Measurements from ENCODE around the gene CHRNA9.

CHRNA9 gene

GRCh38 chr4:40337523-40337922 lies 2.4 kb downstream of the CHRNA9 start:
- no peak for DNase-seq (ENCODE audit: low read depth)

DNA sequence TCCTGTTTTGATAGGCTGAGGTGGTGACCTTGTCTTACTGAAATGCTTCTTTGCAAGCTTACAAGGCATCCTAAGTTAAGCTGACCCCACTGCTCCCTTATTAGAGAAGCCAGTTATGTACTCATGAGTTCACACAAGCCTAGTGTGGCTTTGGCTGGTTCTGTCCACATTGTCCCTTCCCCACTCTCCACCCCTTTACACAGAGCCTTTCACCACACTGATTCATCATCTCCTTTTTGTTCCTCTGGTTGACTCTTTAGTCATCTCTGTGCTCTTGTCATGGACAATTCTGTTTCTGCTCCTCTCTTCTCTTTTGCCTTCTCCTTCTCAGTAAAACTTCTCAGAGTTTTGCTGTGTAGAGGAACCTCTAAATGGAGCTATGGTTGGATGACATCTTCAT lies 4.9 kb downstream of the CHRNA9 start:
- DNase-seq (ENCODE audit: low read depth), result no peak

GRCh38 chr4:40347472-40347871 lies 12.3 kb downstream of the CHRNA9 start:
- no peak for DNase-seq (ENCODE audit: low read depth)

GRCh38 chr4:40348000-40348399 lies 12.9 kb downstream of the CHRNA9 start:
- DNase-seq (ENCODE audit: low read depth), result no peak

DNA sequence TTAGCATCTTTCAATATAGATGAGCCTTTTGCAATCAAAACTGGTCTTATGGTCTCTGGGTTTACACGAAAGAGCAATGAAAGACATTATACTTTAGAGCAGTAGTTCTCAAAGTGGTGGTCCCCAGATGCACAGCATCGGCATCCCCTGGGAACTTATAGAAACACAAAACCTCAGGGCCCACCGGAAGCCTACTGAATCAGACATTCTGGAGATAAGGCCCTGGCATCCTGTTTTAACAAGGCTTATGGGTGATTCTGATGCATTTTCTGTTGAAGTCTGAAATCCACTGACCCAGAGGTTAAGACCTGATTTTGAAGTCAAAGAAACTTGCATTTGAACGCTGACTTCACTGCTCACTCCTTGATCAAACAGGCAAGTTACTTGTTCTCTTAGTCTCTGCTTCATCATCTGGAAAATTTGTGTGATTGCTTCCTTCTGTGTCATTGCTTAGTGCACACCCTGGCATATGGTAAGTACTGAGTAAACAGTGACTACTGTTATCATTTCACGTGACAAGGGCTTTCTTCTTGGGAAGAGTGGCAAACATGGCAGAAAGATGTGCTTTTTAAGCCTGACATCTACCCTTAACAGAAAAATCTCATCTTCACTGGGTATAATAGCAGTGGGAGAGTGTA lies 14.5 kb downstream of the CHRNA9 start:
- no peak for DNase-seq (ENCODE audit: low read depth)

DNA sequence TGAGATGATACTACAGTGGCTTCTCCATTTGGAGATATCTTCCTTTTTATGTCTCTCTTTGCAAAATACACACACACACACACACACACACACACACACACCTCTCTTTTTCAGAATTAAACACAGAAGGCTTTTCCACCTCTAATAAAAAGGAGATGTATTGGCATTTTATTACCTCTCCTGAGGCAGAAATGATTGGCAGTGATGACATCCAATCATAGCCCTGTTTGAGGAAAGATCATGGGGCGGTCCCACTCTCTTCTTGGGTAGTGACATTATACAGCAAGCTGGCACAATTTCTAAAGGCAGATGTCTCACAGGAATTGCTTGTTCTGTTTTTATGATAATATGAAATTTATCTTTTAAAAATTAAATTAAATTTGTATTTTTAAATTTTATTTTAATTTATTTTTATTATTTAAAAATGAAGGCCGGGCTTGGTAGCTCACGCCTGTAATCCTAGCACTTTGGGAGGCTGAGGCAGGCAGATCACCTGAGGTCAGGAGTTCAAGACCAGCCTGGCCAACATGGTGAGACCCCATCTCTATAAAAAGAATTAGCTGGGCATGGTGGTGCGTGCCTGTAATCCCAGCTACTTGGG lies 15.6 kb downstream of the CHRNA9 start:
- no peak for DNase-seq (ENCODE audit: low read depth)

- no peak for DNase-seq (ENCODE audit: low read depth)
Observed at GRCh38 chr4:40354158-40354557, 19.0 kb downstream of the CHRNA9 start.

- DNase-seq (ENCODE audit: low read depth), result no peak
Observed at GRCh38 chr4:40355131-40355530, 20.0 kb downstream of the CHRNA9 start.

GRCh38 chr4:40357738-40358137 lies 22.6 kb downstream of the CHRNA9 start:
- DNase-seq (ENCODE audit: low read depth), result no peak

DNA sequence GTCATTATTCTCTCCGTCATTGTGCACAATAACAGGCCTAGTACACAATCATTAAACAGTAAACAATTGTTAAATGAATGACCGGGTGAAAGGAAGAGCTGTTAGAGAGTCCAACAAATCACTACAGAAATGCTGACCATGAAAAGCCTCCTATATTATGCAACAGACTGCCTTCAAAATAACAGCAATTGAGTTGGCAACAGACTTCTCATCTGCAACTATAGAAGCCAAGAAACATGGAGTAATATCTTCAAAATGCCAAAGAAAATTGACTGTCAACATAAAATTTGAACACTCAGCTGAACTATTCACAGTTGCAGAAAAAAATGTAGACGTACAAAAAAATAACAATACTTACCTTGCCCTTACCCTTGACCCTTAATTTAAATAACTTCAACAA lies 26.2 kb downstream of the CHRNA9 start:
- DNase-seq (ENCODE audit: low read depth), result no peak

DNA sequence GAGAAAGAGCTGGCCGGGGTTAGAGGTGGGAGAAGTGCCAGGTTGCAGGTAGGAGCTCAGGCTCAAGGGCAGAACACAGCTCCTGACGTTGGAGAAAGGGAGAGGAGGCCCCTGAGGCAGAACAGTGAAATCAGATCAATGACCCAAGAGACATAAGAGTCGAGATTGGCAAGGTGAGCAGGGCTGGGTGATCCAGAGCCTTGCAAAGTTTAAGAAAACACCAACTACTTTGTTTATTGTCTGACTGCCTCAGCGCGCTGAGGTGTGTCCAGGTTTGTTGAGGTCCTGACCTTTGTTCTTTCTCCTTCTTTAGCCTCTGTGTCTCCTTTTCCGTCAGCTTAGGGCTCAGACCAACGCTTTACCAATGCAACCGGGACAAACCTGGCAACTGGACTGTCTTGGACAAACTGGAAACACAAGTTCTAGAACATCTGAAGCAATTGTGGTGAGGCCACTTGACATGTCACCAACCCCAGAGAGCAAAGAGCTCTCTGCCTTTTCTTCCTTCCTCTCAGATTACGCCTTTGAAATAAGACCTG lies 28.3 kb downstream of the CHRNA9 start:
- no peak for DNase-seq (ENCODE audit: low read depth)

DNA sequence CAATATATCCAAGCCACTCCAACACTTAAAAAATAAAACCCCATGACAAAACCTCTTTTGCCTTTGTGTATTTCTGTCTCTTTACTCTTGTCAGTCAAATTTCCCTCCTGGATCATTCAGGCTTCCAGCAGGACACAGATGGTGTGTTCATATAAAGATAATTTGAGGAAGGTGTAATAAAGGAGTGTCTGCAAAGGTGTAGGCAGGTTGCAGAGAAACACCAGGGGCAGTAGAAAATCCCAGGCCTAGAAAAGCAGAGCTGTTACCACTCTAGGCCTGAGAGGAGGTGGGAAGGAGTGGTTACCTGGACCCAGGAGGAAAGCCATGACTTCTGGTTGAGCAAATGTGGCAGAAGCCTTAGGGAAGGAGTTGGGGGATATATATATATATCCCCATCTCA lies 28.8 kb downstream of the CHRNA9 start:
- no peak for DNase-seq (ENCODE audit: low read depth)

GRCh38 chr4:40365766-40366165 lies 30.6 kb downstream of the CHRNA9 start:
- no peak for DNase-seq (ENCODE audit: low read depth)

GRCh38 chr4:40367451-40367850 lies 32.3 kb downstream of the CHRNA9 start:
- no peak for DNase-seq (ENCODE audit: low read depth)

DNA sequence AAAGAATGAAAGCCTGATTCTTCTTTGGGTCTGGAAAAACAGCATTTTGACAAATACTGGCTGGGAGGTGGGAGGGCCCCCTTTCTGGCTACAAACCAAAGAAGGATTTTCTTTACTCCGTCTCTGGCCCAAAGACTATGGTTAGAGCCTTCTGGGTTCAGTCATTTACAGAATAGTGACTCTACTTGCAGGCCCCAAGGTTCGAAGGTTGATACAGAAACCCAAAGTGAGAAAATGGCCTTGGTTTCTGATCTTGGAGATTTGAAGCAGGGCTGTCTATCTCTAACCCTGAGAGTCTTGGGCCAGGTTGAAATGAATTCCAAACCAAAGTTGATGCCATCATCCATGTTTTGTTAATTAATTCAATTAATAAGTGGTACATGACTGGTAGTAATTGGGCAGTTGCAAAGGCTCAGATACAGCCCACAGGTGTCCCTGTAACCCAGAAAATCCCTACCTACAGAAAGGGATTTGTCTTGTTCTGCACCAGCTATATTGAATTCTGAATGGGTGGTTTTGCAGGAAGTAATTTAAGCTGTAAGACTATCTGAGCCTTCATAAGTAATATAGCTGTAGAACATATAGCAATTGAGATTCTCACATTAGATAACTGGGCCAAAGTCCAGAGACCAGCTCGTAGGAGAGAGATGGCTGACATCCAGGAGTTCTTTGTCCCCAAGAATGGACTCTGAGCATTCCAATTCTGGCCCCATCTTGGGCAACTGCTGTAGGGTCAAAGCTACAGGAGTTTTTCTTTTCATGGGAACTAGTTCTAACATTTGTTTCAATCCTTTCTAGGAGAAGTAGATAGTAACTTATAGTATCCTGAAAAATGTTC lies 34.5 kb downstream of the CHRNA9 start:
- DNase-seq (ENCODE audit: low read depth), result no peak

DNA sequence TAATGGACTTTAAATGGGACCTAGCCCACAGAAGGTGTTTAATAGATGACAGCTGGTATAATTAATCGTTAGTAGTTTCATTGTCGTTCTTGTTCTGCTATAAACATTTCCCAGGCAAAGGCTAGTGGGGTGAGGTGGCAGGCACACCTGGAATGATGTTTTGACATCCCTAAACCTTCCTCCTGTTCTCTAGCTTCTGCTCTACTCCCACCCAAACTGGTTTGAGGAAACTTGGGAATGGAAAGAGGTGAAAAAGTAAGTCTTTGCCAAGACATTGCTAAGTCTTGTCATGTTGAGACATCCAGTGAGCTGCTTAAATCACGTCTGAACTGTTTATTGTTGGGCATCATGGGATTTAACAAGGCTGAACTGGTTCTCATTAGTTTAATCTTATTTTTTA lies 37.5 kb downstream of the CHRNA9 start:
- no peak for DNase-seq (ENCODE audit: low read depth)

GRCh38 chr4:40373636-40374035 lies 38.5 kb downstream of the CHRNA9 start:
- no peak for DNase-seq (ENCODE audit: low read depth)

DNA sequence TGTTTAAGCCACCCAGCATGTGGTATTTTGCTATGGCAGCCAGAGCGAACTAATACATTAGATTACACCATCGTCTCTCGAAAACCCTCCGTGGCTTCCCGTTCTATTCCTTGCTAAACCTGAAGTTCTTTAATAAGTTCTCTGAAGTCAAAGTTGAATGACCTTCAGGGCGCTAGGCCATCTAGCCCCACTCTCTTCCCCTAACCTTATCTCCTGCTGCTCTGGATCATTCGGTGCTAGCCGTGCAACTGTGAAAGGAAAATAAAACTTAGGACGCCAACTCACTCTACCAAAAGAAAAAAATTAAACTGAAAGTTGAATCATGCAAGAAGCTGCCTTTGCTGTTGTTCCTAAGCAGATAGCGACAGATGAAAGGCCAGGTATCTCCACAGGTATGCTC lies 40.0 kb downstream of the CHRNA9 start:
- no peak for DNase-seq (ENCODE audit: low read depth)

DNA sequence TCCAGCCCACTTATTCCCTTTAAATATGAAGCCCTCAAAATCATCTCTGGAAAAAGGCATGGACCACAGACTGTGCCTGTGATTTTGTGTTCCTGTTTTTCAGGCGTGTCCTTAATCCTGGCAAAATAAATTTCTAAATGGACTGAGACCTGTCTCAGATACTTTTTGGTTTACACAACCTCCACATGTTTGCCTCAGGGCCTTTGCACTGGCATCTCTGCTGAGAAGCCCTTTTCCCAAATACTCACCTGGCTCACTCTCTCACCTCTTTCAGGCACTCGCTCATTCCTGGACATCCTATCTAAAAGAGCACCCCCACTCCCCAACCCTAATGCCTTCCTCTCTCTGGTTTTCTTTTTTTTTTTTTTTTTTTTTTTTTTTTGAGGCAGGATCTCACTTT lies 40.5 kb downstream of the CHRNA9 start:
- DNase-seq (ENCODE audit: low read depth), result no peak

DNA sequence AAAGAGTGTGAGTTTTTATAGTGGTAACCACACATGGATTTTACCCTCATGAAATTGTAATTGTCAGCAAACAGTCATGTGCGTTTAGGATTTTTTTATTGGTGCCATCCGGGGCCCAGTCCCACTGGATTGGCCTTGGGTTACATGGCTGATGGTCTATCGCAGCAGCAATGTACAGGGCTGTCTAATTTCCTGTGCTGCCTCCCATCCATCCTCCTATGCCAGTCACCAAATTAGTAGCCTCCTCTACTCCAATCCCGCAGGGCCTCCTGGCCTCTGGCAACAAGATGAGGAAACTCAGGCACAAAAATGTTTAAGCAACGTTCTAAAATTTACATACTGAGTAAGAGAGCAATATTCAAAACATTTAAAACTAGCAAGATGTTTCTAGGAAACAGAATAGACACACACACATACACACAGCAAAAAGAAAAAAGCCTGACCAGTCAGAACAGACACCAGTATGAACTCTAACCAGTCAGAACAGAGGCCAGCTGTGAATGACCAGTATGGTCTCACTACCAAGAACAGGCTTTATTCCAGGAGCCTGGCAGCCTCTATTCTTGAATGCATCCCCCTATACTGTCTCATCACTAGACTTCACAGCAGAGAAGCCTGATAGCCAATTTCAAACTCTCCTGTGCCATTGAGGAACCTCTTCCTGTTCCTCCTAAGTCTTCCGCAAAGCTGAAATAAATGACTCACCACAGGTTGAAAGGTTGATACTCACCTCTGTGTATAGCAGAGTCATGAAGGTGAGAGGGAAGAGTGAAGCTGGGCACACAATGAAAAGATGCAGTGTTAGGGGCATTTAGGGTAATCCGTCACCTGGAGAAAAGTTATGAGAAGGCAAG lies 42.6 kb downstream of the CHRNA9 start:
- DNase-seq (ENCODE audit: low read depth), result no peak

GRCh38 chr4:40378619-40379018 lies 43.5 kb downstream of the CHRNA9 start:
- DNase-seq (ENCODE audit: low read depth), result no peak

- no peak for DNase-seq (ENCODE audit: low read depth)
Observed at GRCh38 chr4:40379248-40379647, 44.1 kb downstream of the CHRNA9 start.
